ENCODE data around the gene CLDN19.

CLDN19 gene

DNA sequence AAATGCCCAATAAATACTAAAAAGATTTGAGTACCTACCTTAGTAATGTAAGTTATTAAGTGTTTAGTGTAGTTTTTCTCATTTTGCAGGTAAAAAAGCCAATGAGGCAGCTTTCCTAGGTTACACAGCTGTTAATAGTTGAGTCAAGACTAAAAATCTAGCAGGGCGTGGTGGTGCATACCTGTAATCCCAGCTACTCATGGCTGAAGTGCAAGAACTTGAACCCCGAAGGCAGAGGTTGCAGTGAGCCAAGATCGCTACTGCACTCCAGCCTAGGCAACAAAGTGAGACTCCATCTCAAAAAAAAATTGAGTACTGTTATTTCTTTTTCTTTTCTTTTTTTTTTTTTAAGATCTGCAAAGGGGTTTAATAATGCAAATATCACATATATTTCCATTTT is 50.1 kb downstream of the CLDN19 start:
- CTCF ChIA-PET = interaction anchor here (1.1 to 2.3 kb wide), 5 partner anchors 19 to 384 kb away, joined by 3 to 5 read pairs (median 4); no protein-coding TSS in a partner anchor
- POLR2A ChIA-PET = interaction anchor here (0.6 to 1.7 kb wide), 2 partner anchors 8 to 356 kb away, joined by 3 to 11 read pairs; partner anchors contain the start of gene YBX1
- TF ChIP-seq, protein P1, sequence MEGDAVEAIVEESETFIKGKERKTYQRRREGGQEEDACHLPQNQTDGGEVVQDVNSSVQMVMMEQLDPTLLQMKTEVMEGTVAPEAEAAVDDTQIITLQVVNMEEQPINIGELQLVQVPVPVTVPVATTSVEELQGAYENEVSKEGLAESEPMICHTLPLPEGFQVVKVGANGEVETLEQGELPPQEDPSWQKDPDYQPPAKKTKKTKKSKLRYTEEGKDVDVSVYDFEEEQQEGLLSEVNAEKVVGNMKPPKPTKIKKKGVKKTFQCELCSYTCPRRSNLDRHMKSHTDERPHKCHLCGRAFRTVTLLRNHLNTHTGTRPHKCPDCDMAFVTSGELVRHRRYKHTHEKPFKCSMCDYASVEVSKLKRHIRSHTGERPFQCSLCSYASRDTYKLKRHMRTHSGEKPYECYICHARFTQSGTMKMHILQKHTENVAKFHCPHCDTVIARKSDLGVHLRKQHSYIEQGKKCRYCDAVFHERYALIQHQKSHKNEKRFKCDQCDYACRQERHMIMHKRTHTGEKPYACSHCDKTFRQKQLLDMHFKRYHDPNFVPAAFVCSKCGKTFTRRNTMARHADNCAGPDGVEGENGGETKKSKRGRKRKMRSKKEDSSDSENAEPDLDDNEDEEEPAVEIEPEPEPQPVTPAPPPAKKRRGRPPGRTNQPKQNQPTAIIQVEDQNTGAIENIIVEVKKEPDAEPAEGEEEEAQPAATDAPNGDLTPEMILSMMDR (IDR thresholded peaks at IDR 0.05; ENCODE audit: control extremely low read depth, extremely low read depth, low read depth, missing control alignments) = no peak
- DNase-seq (ENCODE audit: extremely low spot score) = no peak

DNA sequence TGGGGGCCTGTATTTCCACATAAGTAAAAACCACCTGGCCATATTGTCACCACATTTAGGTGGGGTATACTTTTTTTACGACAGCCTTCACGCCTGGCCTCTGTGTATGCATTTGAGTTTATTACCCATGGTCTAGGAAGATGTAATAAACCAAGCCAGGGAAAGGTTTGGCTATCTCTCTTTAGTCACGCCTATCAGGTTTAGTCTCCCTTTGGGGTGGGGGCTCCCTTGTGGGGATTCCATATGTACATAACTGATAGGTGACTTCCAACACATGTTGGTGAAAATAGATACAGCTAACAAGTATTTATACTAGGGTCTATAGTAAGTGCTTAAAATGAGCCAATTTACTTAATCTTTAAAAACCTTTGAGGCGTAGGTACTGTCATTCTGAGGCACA is 53.6 kb downstream of the CLDN19 start:
- TF ChIP-seq, protein P1 (IDR thresholded peaks at IDR 0.05; ENCODE audit: control extremely low read depth, extremely low read depth, low read depth, missing control alignments) = no peak
- DNase-seq (ENCODE audit: extremely low spot score) = no peak
- CTCF ChIA-PET = interaction anchor here (1.7 kb wide), 1 partner anchor 10 kb away, joined by 7 read pairs; no protein-coding TSS in a partner anchor
- POLR2A ChIA-PET = no interaction called here

DNA sequence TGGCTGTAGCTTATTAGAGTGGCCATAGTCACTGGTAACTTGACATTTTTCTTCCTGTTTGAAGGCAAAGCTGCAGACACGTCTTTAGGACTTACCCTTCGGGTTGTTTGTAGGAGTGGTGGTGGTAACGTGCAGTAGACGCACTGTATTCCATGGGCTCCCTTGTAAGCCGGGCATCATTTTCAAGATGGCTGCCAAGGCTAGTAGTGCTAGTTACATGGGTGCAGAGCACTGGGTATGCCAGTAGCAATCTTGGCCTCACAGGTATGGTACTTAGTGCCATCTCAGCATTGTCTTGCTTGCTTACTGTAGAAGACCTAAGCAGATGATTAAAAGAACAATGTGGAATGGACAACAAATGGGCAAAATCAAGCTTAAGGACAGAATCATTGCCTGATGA is 55.9 kb downstream of the CLDN19 start:
- no peak for DNase-seq (ENCODE audit: extremely low spot score)

More for the DNA sequence above, 55.9 kb downstream of the CLDN19 start:
- TF ChIP-seq, protein P1 (IDR thresholded peaks at IDR 0.05; ENCODE audit: control extremely low read depth, extremely low read depth, low read depth, missing control alignments) = no peak
- CTCF ChIA-PET = interaction anchor here (0.8 to 1.6 kb wide), 2 partner anchors 11 to 18 kb away, joined by 3 to 4 read pairs; no protein-coding TSS in a partner anchor
- POLR2A ChIA-PET = interaction anchor here (2.4 kb wide), 1 partner anchor 19 kb away, joined by 13 read pairs; no protein-coding TSS in a partner anchor
